RWPE2 (cell line): ENCODE measurements around the gene CCDC107.
A peak's percentile ranks its signal among the peaks of the same experiment; 100 is the strongest.

Experiments used
- ATAC-seq: fragments of 200-7000 bp; cut with Tn5 transposase; 3 replicates; pipeline ENCODE4 v1.9.1; 2021; ENCODE audit warnings: low read depth
- DNase-seq: peaks from one replicate; pipeline ENCODE4 v3.0.0-alpha.2; 2020; ENCODE audit warnings: low spot score
- H3K27ac ChIP-seq: fragments of 450-650 bp; 2 replicates; pipeline ENCODE4 v1.5.1; 2017; ENCODE audit warnings: mild to moderate bottlenecking; ENCODE audit not compliant: poor library complexity, severe bottlenecking
- H3K27me3 ChIP-seq: fragments of 250-450 bp; sonication (Bioruptor Pico); 2 replicates; pipeline ENCODE4 v1.5.1; 2021; ENCODE audit warnings: mild to moderate bottlenecking, moderate library complexity; ENCODE audit not compliant: insufficient read depth, poor library complexity, severe bottlenecking
- H3K36me3 ChIP-seq: fragments of 250-450 bp; sonication (Bioruptor Pico); 2 replicates; pipeline ENCODE4 v1.5.1; 2020; ENCODE audit warnings: low read depth, mild to moderate bottlenecking, moderate library complexity
- H3K4me1 ChIP-seq: fragments of 250-450 bp; sonication (Bioruptor Pico); 2 replicates; pipeline ENCODE4 v1.5.1; 2021; ENCODE audit warnings: mild to moderate bottlenecking, moderate library complexity; ENCODE audit not compliant: insufficient read depth, poor library complexity, severe bottlenecking
- H3K4me3 ChIP-seq: fragments of 250-450 bp; sonication (Bioruptor Pico); 2 replicates; pipeline ENCODE4 v1.5.1; 2021; ENCODE audit warnings: mild to moderate bottlenecking, moderate library complexity; ENCODE audit not compliant: severe bottlenecking
- H3K9me3 ChIP-seq: fragments of 250-450 bp; sonication (Bioruptor Pico); 2 replicates; pipeline ENCODE4 v1.5.1; 2021; ENCODE audit warnings: mild to moderate bottlenecking, moderate library complexity; ENCODE audit not compliant: severe bottlenecking
- TF ChIP-seq, protein P1 (sequence below): fragments of 450-650 bp; IDR thresholded peaks from one replicate; pipeline ENCODE4 v1.5.1; 2017; ENCODE audit warnings: mild to moderate bottlenecking, moderate library complexity; ENCODE audit not compliant: poor library complexity, severe bottlenecking

Gene CCDC107

GRCh38 chr9:35660966-35661415 is 2.9 kb downstream of the CCDC107 start:
- Histone ChIP-seq H3K4me1 (peaks cover 19% of the 10 kb centered on the region), H3K36me3 (peaks cover 34% of the 10 kb centered on the region), H3K9me3 (no peaks in the 10 kb centered on the region), H3K4me3 (no peak overlapping the region), H3K27me3 (no peaks in the 10 kb centered on the region), H3K27ac (peak overlapping the region; percentile 76)
- no peak for ATAC-seq
- TF ChIP-seq, protein P1, sequence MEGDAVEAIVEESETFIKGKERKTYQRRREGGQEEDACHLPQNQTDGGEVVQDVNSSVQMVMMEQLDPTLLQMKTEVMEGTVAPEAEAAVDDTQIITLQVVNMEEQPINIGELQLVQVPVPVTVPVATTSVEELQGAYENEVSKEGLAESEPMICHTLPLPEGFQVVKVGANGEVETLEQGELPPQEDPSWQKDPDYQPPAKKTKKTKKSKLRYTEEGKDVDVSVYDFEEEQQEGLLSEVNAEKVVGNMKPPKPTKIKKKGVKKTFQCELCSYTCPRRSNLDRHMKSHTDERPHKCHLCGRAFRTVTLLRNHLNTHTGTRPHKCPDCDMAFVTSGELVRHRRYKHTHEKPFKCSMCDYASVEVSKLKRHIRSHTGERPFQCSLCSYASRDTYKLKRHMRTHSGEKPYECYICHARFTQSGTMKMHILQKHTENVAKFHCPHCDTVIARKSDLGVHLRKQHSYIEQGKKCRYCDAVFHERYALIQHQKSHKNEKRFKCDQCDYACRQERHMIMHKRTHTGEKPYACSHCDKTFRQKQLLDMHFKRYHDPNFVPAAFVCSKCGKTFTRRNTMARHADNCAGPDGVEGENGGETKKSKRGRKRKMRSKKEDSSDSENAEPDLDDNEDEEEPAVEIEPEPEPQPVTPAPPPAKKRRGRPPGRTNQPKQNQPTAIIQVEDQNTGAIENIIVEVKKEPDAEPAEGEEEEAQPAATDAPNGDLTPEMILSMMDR, result peak; percentile 53
- no peak for DNase-seq

DNA sequence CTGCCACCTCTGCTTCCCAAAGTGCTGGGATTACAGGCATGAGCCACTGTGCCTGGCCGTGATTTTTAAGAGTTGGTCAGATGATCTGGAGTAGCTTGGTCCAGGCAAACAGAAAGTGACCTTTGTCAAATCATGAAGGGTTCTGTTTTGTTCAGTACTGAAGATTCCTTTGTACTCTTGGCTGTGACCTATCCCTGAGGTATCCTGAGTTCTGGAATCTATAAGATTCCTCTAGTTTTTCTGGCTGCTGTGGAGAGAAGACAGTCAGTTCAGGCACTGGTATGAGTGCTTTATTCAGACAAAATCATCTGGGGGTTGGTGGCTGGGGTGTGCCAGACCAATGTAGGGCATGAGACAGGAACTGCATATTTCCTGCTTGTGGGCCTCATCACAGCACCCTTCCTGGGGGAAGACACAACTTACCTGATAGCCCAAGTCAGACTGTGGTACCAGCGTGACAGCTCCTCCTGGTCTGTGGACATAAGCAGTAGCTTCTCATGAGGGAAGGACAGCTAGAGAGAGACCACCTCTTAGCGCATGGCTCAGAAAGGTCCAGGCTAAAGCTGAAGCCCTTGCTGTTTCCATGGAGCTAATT is 3.8 kb downstream of the CCDC107 start:
- Histone ChIP-seq H3K27me3 (no peaks in the 10 kb centered on the region), H3K9me3 (no peaks in the 10 kb centered on the region), H3K4me1 (peaks cover 21% of the 10 kb centered on the region), H3K27ac (peak overlapping the region; percentile 76), H3K4me3 (no peak overlapping the region), H3K36me3 (peaks cover 34% of the 10 kb centered on the region)
- DNase-seq (no peak), ATAC-seq (no peak)
- TF ChIP-seq, protein P1, result no peak

- H3K27ac ChIP-seq, result peak overlapping the region; percentile 76
- DNase-seq (no peak), ATAC-seq (no peak)
Measured at GRCh38 chr9:35662437-35662836, 4.3 kb downstream of the CCDC107 start.

GRCh38 chr9:35664531-35665470 is 6.7 kb downstream of the CCDC107 start, which contains the start of gene ARHGEF39:
Gene ARHGEF39 (minus strand): TSS chr9:35665195. CDS start chr9:35665169, 26 bp downstream.
- H3K4me3 ChIP-seq, result peak within 1 kb of the TSS; percentile 39
- H3K4me1 ChIP-seq, result peaks cover 24% of the 10 kb centered on the region
- ATAC-seq, result peak; percentile 78
- TF ChIP-seq, protein P1, result peak; percentile 63
- no peaks in the 10 kb centered on the region for H3K9me3 ChIP-seq
- DNase-seq, result no peak
- H3K27ac ChIP-seq, result peak within 1 kb of the TSS; percentile 74
- H3K36me3 ChIP-seq, result peaks cover 28% of the 10 kb centered on the region
- no peaks in the 10 kb centered on the region for H3K27me3 ChIP-seq

More at GRCh38 chr9:35662437-35662836, 4.3 kb downstream of the CCDC107 start:
- TF ChIP-seq, protein P1, result no peak
- Histone ChIP-seq H3K36me3 (peaks cover 34% of the 10 kb centered on the region), H3K4me1 (peaks cover 21% of the 10 kb centered on the region), H3K27me3 (no peaks in the 10 kb centered on the region), H3K4me3 (no peak overlapping the region), H3K9me3 (no peaks in the 10 kb centered on the region)
